PFSK-1 (cell line): ENCODE measurements around the gene ST3GAL5.

ENCODE experiments used
- FOXP2 ChIP-seq: optimal IDR thresholded peaks from 2 replicates; pipeline ENCODE3; 2011; ENCODE audit warnings: borderline replicate concordance, control low read depth, inconsistent platforms; ENCODE audit not compliant: insufficient read depth; ENCODE audit errors: extremely low read length, extremely low read depth
- POLR2AphosphoS5 ChIP-seq: IDR thresholded peaks from 2 replicates; pipeline ENCODE4 v1.6.1; 2012; ENCODE audit warnings: low read depth, mild to moderate bottlenecking, control low read depth, low read length, moderate library complexity
- SIN3A ChIP-seq: IDR thresholded peaks from 2 replicates; pipeline ENCODE4 v1.6.1; 2012; ENCODE audit warnings: mild to moderate bottlenecking, low read length, moderate library complexity, borderline replicate concordance; ENCODE audit not compliant: insufficient read depth
- TAF1 ChIP-seq: IDR thresholded peaks from 2 replicates; pipeline ENCODE4 v1.6.1; 2012; ENCODE audit warnings: low read length, control low read depth, borderline replicate concordance; ENCODE audit not compliant: insufficient read depth
- TF ChIP-seq, protein P1 (sequence below), 2 experiments: IDR thresholded peaks; 2 replicates each; pipeline versions ENCODE4 v1.6.1 to v1.8.0; 2011 to 2012; ENCODE audit warnings: low read depth in 2 of 2, low read length in 2 of 2, control low read depth in 1 of 2, inconsistent platforms in 1 of 2, mild to moderate bottlenecking in 1 of 2, moderate library complexity in 1 of 2; ENCODE audit not compliant: insufficient read depth in 1 of 2

ST3GAL5 gene

DNA sequence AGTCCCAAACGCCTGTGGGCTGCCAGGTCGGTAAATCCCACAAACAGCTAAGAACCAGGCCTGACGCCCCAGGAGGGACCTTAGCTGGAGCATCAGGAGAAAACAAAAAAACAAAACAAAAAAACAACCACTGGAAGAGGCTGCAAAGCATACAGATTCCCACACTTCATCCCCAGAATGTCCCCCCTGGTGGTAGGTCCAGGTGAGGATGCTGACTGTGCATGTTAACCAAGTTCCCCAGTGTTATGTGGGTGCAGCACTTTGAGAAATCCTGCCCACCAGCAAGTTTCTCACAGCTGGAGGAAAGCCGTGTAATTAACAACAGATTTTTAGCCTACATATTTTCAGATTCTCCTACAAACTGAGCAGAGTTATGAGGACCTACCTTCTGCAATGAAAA lies 15.1 kb downstream of the ST3GAL5 start:
- TF ChIP-seq, protein P1, sequence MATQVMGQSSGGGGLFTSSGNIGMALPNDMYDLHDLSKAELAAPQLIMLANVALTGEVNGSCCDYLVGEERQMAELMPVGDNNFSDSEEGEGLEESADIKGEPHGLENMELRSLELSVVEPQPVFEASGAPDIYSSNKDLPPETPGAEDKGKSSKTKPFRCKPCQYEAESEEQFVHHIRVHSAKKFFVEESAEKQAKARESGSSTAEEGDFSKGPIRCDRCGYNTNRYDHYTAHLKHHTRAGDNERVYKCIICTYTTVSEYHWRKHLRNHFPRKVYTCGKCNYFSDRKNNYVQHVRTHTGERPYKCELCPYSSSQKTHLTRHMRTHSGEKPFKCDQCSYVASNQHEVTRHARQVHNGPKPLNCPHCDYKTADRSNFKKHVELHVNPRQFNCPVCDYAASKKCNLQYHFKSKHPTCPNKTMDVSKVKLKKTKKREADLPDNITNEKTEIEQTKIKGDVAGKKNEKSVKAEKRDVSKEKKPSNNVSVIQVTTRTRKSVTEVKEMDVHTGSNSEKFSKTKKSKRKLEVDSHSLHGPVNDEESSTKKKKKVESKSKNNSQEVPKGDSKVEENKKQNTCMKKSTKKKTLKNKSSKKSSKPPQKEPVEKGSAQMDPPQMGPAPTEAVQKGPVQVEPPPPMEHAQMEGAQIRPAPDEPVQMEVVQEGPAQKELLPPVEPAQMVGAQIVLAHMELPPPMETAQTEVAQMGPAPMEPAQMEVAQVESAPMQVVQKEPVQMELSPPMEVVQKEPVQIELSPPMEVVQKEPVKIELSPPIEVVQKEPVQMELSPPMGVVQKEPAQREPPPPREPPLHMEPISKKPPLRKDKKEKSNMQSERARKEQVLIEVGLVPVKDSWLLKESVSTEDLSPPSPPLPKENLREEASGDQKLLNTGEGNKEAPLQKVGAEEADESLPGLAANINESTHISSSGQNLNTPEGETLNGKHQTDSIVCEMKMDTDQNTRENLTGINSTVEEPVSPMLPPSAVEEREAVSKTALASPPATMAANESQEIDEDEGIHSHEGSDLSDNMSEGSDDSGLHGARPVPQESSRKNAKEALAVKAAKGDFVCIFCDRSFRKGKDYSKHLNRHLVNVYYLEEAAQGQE (IDR thresholded peaks at IDR 0.05; ENCODE audit: insufficient read depth in 1 of 2, low read depth in 2 of 2, low read length in 2 of 2), result no peak
- no peak for TF ChIP-seq SIN3A
- no peak for TF ChIP-seq TAF1
- no peak for TF ChIP-seq FOXP2
- TF ChIP-seq POLR2AphosphoS5, result no peak

DNA sequence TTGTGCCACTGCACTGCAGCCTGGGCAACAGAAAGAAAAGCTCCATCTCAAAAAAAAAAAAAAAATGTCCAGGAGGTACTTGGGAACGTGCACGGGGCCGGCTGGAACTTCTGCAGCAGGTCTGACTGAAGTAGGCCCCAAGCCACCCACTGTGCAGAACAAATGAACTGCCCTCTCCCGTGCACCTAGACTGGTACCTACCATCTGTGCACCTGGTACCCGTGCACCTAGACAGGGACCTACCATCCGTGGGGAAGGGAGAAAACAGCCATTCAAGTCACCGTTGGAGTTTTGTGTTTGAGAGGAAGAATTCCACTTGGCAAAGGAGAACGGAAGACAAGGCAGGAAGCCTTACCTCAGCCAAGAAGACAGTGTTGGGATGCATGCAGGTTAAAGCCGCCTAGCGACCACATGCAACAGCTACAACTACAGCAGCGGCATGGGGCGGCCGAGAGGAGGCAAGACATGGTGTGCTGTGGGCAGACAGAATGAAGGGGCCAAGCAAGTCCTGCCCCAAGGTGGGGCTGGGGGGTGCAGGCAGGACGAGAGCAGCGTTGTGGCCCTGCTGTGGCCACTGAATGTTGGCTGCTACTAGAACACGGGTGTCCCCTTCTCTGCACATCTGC lies 16.1 kb downstream of the ST3GAL5 start:
- no peak for TF ChIP-seq POLR2AphosphoS5

DNA sequence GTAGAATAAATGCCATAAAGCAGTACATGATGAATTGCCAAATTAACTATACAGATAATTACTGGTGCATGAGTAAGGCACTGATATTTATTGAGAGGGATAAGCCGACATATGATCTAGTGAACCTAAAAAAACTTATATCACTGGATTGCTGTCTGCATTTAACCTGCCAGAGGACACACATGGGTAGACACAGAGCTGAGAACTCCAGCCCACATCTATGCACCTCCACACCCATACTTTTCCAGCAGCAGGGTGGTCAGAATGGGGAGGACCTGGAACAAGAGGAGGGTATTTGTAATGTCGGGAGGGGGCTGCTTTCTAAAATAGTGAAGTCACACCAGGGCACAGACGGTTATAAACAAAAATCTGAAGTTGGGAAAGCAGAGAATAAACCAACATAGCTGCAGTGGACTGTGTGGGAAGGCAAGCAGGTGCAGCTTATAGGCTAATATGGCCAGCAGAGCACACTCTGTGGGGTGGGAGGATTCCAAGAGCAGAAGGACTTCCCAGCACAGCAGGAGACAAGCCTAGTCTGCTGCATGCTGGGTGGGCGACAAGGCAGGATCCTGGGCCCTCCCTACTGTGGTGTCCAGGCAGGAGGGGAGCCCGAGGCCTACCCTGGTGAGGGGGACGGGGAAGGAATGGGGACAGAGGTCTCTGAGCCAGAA lies 17.2 kb downstream of the ST3GAL5 start:
- no peak for TF ChIP-seq TAF1
- TF ChIP-seq, protein P1 (IDR thresholded peaks at IDR 0.05; ENCODE audit: insufficient read depth in 1 of 2, low read depth in 2 of 2, low read length in 2 of 2), result no peak
- TF ChIP-seq FOXP2, result no peak
- no peak for TF ChIP-seq POLR2AphosphoS5
- no peak for TF ChIP-seq SIN3A

DNA sequence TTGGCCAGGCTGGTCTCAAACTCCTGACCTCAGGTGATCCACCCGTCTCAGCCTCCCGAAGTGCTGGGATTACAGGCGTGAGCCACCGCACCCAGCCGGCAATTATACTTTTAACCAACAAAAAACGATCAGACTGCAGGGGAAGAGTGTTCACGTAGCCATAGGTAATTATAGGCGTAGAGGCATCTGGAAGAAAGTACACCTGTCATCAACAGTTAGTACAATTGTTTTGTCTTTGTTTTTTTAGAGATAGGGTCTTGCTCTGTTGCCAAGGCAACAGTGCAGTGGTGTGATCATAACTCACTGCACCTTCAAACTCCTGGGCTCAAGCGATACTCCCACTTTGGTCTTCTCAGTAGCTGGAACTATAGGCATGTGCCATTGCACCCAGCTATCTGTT lies 20.0 kb downstream of the ST3GAL5 start:
- TF ChIP-seq FOXP2 (no peak), SIN3A (no peak), POLR2AphosphoS5 (no peak), TAF1 (no peak)
- TF ChIP-seq, protein P1 (IDR thresholded peaks at IDR 0.05; ENCODE audit: insufficient read depth in 1 of 2, low read depth in 2 of 2, low read length in 2 of 2), result no peak

DNA sequence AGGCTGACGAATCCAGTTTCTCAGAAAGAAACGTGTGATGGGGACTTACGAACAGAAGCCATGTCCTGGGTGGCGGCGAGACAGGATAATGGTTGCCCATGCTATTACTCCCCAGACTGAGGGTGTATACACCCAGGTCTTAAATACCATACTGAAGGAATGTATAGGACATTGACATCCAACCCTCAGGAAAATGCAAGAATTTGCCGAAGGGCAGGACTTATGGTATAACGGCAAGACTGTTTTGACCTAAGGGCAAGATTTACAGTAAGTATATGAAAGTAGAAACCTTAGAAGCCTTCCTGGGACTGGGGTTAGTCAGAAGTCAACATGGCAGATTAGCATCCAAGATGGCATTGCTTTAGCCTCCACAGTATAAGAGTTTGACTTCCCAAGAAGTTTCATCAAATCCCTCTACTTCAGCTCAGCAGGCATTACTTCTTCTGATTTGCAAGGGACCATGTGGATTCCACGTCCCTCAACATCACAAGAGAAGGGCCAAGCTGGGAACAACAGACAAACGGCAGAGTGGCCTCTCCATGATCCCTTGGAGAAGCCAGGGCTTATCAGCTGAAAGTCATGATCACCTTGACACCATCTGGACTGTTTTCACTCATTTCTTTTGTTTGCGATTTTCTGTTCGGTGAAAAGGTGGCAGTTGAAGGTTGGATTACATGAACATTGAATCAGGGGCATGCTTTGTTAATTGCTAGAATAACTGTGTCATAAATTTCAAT lies 21.1 kb downstream of the ST3GAL5 start:
- TF ChIP-seq SIN3A (no peak), TAF1 (no peak), FOXP2 (no peak), POLR2AphosphoS5 (no peak)
- TF ChIP-seq, protein P1 (IDR thresholded peaks at IDR 0.05; ENCODE audit: insufficient read depth in 1 of 2, low read depth in 2 of 2, low read length in 2 of 2), result no peak
